Neutrophil (primary cell): ENCODE measurements around the gene CMPK1.
"Not testable (repeated sequence)": the region's sequence is repeated elsewhere in the genome, so short reads cannot be mapped to it uniquely, and the experiment has no call there.

Source experiments
- H3K27ac ChIP-seq: fragments of 200-600 bp; sonication (generic); 2 replicates; pipeline ENCODE4 v1.5.1; 2016; ENCODE audit warnings: mild to moderate bottlenecking, moderate library complexity
- H3K27me3 ChIP-seq: fragments of 200-600 bp; sonication (generic); 2 replicates; pipeline ENCODE4 v1.6.0; 2016; ENCODE audit warnings: mild to moderate bottlenecking
- H3K36me3 ChIP-seq: fragments of 200-600 bp; sonication (generic); 2 replicates; pipeline ENCODE4 v1.5.1; 2017
- H3K4me1 ChIP-seq, 2 experiments: fragments of 200-600 bp in 1 of 2; sonication (generic) in 1 of 2; 1 replicate in 1 of 2; 2 replicates in 1 of 2; pipeline versions ENCODE4 v1.5.1 to v1.6.1; 2013 to 2016; ENCODE audit warnings: low read depth in 1 of 2, low read length in 1 of 2, mild to moderate bottlenecking in 1 of 2, moderate library complexity in 1 of 2; ENCODE audit not compliant: control insufficient read depth in 1 of 2, insufficient read depth in 1 of 2
- H3K4me3 ChIP-seq, 2 experiments: fragments of 200-600 bp in 1 of 2; sonication (generic) in 1 of 2; 1 replicate in 1 of 2; 2 replicates in 1 of 2; pipeline ENCODE4 v1.5.1; 2013 to 2016; ENCODE audit warnings: low read depth in 1 of 2, low read length in 1 of 2, mild to moderate bottlenecking in 1 of 2, moderate library complexity in 1 of 2
- H3K9me3 ChIP-seq: fragments of 200-600 bp; sonication (generic); 2 replicates; pipeline ENCODE4 v1.5.1; 2016
- CTCF ChIP-seq: fragments of 200-600 bp; sonication (generic); IDR thresholded peaks from 2 replicates; pipeline ENCODE4 v1.5.1; 2016; ENCODE audit warnings: antibody characterized with exemption

Gene CMPK1

GRCh38 chr1:47309427-47309826 is 24.2 kb upstream of the CMPK1 start:
- Histone ChIP-seq H3K27ac (no peak overlapping the region), H3K36me3 (peaks cover 6% of the 10 kb centered on the region)
- no peak for TF ChIP-seq CTCF

GRCh38 chr1:47313915-47314664 is 19.5 kb upstream of the CMPK1 start, which contains the start of gene STIL:
Gene STIL (minus strand): TSS chr1:47314147. CDS start chr1:47310319, 3,828 bp downstream.
- H3K4me1 ChIP-seq: peaks cover 8 to 15% of the 10 kb centered on the region in 2 experiments
- no peaks in the 10 kb centered on the region for H3K9me3 ChIP-seq
- no peaks in the 10 kb centered on the region for H3K27me3 ChIP-seq
- peaks cover 6% of the 10 kb centered on the region for H3K36me3 ChIP-seq
- peak within 1 kb of the TSS; percentile 58 to 65 for H3K4me3 ChIP-seq
- TF ChIP-seq CTCF: peak; percentile 58
- peak within 1 kb of the TSS; percentile 72 for H3K27ac ChIP-seq

More at GRCh38 chr1:47309427-47309826, 24.2 kb upstream of the CMPK1 start:
- no peaks in the 10 kb centered on the region for H3K27me3 ChIP-seq
- H3K4me1 ChIP-seq: peaks cover 8 to 12% of the 10 kb centered on the region in 2 experiments
- H3K9me3 ChIP-seq: no peaks in the 10 kb centered on the region
- H3K4me3 ChIP-seq: no peak overlapping the region

GRCh38 chr1:47317841-47318240 is 15.7 kb upstream of the CMPK1 start:
- no peak for TF ChIP-seq CTCF
- no peak overlapping the region for H3K4me3 ChIP-seq
- H3K4me1 ChIP-seq: peaks cover 8 to 14% of the 10 kb centered on the region in 2 experiments
- H3K27ac ChIP-seq: no peak overlapping the region
- no peaks in the 10 kb centered on the region for H3K36me3 ChIP-seq
- H3K9me3 ChIP-seq: no peaks in the 10 kb centered on the region
- H3K27me3 ChIP-seq: no peaks in the 10 kb centered on the region

GRCh38 chr1:47319968-47320367 is 13.6 kb upstream of the CMPK1 start:
- H3K27me3 ChIP-seq, H3K4me3 ChIP-seq: not testable (repeated sequence)

GRCh38 chr1:47323599-47324031 is 10.0 kb upstream of the CMPK1 start:
- no peak overlapping the region for H3K4me3 ChIP-seq
- TF ChIP-seq CTCF: no peak
- no peak overlapping the region for H3K27ac ChIP-seq
- no peaks in the 10 kb centered on the region for H3K27me3 ChIP-seq
- no peaks in the 10 kb centered on the region for H3K4me1 ChIP-seq
- no peaks in the 10 kb centered on the region for H3K9me3 ChIP-seq
- no peaks in the 10 kb centered on the region for H3K36me3 ChIP-seq

More at GRCh38 chr1:47319968-47320367, 13.6 kb upstream of the CMPK1 start:
- H3K9me3 ChIP-seq, H3K27ac ChIP-seq, H3K4me1 ChIP-seq, H3K36me3 ChIP-seq: not testable (repeated sequence)

GRCh38 chr1:47324682-47325081 is 8.9 kb upstream of the CMPK1 start:
- Histone ChIP-seq H3K4me1 (no peaks in the 10 kb centered on the region), H3K9me3 (no peaks in the 10 kb centered on the region), H3K4me3 (no peak overlapping the region), H3K27me3 (no peaks in the 10 kb centered on the region), H3K27ac (no peak overlapping the region), H3K36me3 (no peaks in the 10 kb centered on the region)
- no peak for TF ChIP-seq CTCF
